ENCODE measurements around the gene APOL5. TPM values are rescaled to one million over a fixed set of nuclear protein-coding genes. Genes with fewer than 3 reads are reported as not detected.

Gene APOL5
- total RNA-seq, 2 donors from 2014 or later = not detected

DNA sequence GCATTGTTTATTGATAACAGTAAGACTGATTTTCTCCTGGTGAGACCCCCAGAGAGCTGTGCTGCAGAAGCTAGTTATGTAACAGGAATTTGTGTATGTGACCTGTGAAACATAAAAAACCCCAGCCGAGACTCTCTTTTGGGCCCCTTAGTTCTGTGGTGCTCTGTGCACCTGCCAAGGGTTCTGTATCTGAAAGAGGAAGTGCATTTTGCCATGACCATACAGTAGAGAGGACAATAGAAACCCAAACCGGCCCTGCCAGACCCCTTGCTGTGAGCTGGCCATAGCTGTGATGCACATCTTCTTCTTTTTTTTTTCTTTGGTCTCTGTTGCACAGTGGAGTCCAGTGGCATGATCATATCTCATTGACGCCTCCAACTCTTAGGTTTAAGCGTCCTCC, 31.4 kb upstream of the APOL5 start:
- Histone ChIP-seq H3K36me3 (no peaks in the 10 kb centered on the region), H3K9ac (ENCODE audit: low read depth in 2 of 2, low read length in 2 of 2) (no peak overlapping the region), H3K9me3 (no peaks in the 10 kb centered on the region), H3K4me1 (no peaks in the 10 kb centered on the region), H3K27me3 (no peaks in the 10 kb centered on the region), H3K27ac (no peak overlapping the region), H3K4me3 (no peak overlapping the region)
- intact Hi-C loops (cut with DNase I) = no loop called here
- DNase-seq = no peak
- TF ChIP-seq CTCF (IDR thresholded peaks at IDR 0.05) = no peak

DNA sequence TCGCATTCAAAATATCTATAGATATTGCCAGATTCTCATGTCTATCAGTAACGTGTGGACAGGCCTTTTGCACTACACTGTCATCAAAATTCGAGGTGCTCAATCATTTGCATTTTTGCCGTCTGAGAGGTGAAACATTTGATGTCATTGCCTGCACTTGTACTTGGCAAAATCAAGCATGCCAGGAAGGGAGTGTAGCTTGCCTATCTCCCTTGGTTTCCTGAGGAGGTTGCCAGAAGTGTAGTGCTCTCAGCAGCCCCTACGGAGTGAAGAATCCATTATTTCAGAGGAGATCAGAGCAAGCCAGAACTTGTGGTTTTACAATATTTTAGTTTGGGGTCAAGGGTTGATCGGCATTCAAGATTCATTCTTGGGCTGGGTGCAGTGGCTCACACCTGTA, 30.2 kb upstream of the APOL5 start:
- Histone ChIP-seq H3K9ac (ENCODE audit: low read depth in 2 of 2, low read length in 2 of 2) (no peak overlapping the region), H3K9me3 (no peaks in the 10 kb centered on the region), H3K4me1 (no peaks in the 10 kb centered on the region), H3K36me3 (no peaks in the 10 kb centered on the region), H3K27me3 (no peaks in the 10 kb centered on the region), H3K27ac (no peak overlapping the region), H3K4me3 (no peak overlapping the region)
- TF ChIP-seq CTCF (IDR thresholded peaks at IDR 0.05) = no peak
- intact Hi-C loops (cut with DNase I) = no loop called here
- no peak for DNase-seq

DNA sequence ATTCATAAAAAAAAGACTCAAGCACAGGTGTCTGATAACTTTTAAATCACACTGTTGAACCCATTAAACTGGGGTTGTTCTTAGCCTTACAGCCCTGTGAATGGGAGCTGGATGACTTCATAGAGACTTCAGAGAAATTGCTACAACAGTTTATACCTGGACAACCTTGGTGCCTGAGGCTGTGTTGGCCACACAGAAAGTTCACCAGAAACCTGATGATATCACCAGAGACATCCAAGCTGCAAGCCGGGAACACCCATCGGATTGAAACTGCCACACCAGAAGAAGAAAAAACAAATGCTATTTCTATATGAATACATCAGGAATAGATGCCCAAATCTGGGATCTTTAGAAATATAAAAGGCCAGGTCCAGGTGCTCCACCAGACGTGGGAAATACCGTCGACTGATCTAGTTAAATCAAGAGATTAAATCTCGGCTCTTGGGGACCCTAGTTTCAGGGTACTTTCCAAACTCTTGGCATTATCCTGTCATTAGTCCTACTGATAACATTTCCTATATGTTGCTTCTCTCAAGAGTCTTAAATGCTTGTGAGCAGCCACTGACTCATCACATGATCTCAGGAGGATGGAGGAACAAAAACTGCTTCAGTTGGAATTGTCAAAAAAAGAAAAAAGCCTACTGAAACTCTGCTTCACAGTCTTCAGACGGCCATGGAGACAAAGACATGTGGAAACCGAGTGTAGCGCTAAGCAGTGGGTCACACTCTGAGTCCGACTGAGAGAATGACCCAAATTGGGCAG, 28.6 kb upstream of the APOL5 start:
- Histone ChIP-seq H3K4me1 (no peaks in the 10 kb centered on the region), H3K27me3 (no peaks in the 10 kb centered on the region), H3K9me3 (no peaks in the 10 kb centered on the region), H3K36me3 (no peaks in the 10 kb centered on the region), H3K9ac (ENCODE audit: low read depth in 2 of 2, low read length in 2 of 2) (no peak overlapping the region), H3K27ac (no peak overlapping the region), H3K4me3 (no peak overlapping the region)
- intact Hi-C loops (cut with DNase I) = no loop called here
- no peak for TF ChIP-seq CTCF (IDR thresholded peaks at IDR 0.05)
- DNase-seq = no peak

- Histone ChIP-seq H3K9me3 (no peaks in the 10 kb centered on the region), H3K4me1 (no peaks in the 10 kb centered on the region), H3K4me3 (no peak overlapping the region), H3K27ac (no peak overlapping the region), H3K27me3 (no peaks in the 10 kb centered on the region), H3K36me3 (no peaks in the 10 kb centered on the region), H3K9ac (ENCODE audit: low read depth in 2 of 2, low read length in 2 of 2) (no peak overlapping the region)
- TF ChIP-seq CTCF (IDR thresholded peaks at IDR 0.05) = no peak
- DNase-seq = no peak
- intact Hi-C loops (cut with DNase I) = no loop called here
Measured at GRCh38 chr22:35690001-35690400, 27.7 kb upstream of the APOL5 start.

DNA sequence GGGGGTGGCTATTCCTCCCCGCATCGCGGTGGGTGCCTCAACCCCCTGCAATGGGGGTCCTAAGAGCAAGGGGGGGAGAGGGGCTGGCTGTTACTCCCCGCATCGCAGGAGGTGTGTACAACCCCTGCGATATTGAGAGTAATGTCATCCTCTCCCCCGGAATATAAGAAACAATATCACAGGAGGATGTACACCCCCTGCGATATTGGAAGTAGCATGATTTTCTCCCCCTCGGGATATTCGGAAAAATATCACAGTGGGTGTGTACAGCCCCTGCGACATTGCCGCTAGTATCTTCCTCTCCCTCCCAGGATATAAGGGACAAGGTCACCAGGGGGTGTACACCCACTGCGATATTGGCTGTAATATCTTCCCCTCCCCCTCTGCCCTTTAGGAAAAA, 22.5 kb upstream of the APOL5 start:
- H3K9me3 ChIP-seq = no peaks in the 10 kb centered on the region
- no peak overlapping the region for H3K27ac ChIP-seq
- no peak for TF ChIP-seq CTCF (IDR thresholded peaks at IDR 0.05)
- no peaks in the 10 kb centered on the region for H3K36me3 ChIP-seq
- intact Hi-C loops (cut with DNase I) = no loop called here
- H3K4me3 ChIP-seq = no peak overlapping the region
- H3K4me1 ChIP-seq = no peaks in the 10 kb centered on the region
- H3K9ac ChIP-seq (ENCODE audit: low read depth in 2 of 2, low read length in 2 of 2) = no peak overlapping the region
- DNase-seq = no peak
- H3K27me3 ChIP-seq = no peaks in the 10 kb centered on the region
